ENCODE data around the gene DNLZ.
"Not testable (repeated sequence)": the region's sequence is repeated elsewhere in the genome, so short reads cannot be mapped to it uniquely, and the experiment has no call there.

Gene DNLZ

GRCh38 chr9:136326761-136327303, 36.7 kb downstream of the DNLZ start:
- H3K27ac Mint-ChIP-seq = no peak overlapping the region

DNA sequence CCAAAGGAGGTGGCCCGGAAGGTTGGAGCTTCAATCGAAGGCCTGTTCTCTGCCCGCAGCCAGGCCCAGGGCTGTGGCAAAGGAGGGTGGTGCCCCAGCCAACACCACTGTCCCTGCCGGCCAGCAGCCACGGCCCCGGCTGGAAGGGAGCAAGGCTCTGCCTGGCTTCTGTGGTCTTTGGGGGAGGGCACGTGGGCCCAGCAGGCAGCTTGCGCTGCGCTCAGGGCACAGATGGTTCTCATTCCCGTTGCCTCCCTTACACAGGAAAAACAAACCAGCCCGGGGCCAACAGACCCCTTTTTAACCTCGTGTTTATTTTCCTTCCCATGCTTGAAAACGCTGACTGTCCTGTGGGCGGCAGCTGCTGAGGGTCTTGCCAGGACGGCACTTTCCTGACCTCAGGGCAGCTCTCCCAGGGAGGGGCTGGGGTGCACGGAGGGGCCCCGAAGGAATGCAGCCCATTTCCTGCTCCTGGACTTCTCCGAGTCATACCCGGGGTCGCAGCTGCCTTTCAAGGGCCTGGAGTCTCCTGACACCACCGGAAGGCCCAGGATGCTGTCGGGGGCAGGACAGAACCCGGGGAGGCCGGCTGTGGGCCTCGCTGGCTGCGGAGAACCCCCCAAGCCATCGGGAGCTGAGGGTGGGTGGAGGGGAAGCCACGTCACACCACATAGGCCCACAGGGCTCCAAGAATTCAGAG, 37.3 kb downstream of the DNLZ start:
- H3K27ac Mint-ChIP-seq = no peak overlapping the region
- no peak for ATAC-seq (replicated peaks)
- H3K9me3 Mint-ChIP-seq = no peaks in the 10 kb centered on the region
- H3K27me3 Mint-ChIP-seq = peaks cover 7 to 20% of the 10 kb centered on the region in 2 donors
- no peak for DNase-seq
- H3K36me3 Mint-ChIP-seq = no peaks in the 10 kb centered on the region
- peak overlapping the region; percentile 71 to 75 for H3K4me3 Mint-ChIP-seq
- H3K4me1 Mint-ChIP-seq = peaks cover 7 to 35% of the 10 kb centered on the region in 2 donors

More at GRCh38 chr9:136326761-136327303, 36.7 kb downstream of the DNLZ start:
- Mint-ChIP-seq H3K4me1 (peaks cover 7 to 35% of the 10 kb centered on the region in 2 donors), H3K4me3 (peak overlapping the region; percentile 71 to 75), H3K27me3 (peaks cover 7 to 20% of the 10 kb centered on the region in 2 donors), H3K9me3 (no peaks in the 10 kb centered on the region), H3K36me3 (no peaks in the 10 kb centered on the region)
- DNase-seq (no peak), ATAC-seq (replicated peaks) (peak in 1 of 2 donors; percentile 1)

- Mint-ChIP-seq H3K9me3 (no peaks in the 10 kb centered on the region), H3K36me3 (no peaks in the 10 kb centered on the region), H3K4me3 (no peak overlapping the region), H3K4me1 (peaks cover 7 to 31% of the 10 kb centered on the region in 2 donors), H3K27ac (no peak overlapping the region), H3K27me3 (peaks cover 7 to 15% of the 10 kb centered on the region in 2 donors)
- ATAC-seq (replicated peaks) = no peak
- no peak for DNase-seq
Observed at GRCh38 chr9:136325358-136325757, 38.2 kb downstream of the DNLZ start.

DNA sequence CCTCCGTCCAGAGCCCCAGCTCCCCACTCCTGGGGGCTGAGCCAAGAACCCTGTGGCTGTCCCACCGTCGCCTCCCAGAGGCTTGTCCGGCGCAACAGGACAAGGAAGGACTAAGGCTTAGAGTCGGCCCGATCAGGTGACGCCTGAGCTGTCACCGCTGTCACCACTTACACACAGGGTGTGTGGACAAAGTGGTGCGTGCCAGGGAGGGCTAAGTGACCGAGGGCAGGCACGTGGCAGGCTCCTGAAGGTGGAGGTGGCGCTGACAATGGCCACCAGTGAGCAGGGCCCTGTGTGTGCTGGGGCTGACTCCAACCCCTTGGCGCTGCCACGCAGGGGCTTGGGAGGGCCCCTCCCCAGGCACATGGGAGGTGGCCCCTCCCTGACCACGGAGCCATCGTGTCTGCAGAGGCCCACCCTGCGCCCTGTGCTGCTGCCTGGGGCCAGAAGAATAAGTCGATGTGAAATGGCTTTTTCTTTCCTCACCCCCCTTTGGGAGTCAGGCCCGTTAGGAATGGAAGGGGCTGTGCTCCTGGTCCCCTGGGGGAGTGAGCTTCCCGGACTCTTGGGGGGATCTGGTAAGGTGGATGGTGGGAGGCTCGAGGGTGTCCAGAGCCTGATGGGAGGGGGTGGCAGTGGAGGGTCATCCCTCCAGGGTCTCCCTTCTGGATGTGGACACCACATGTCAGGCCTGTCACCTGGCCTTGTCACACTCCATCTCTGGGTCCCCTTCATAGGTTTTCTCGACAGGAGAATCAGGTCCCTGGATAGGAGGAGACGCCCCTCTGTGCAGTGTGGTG, 38.8 kb downstream of the DNLZ start:
- no peak overlapping the region for H3K4me3 Mint-ChIP-seq
- peaks cover 7 to 28% of the 10 kb centered on the region in 2 donors for H3K4me1 Mint-ChIP-seq
- H3K36me3 Mint-ChIP-seq = no peaks in the 10 kb centered on the region
- no peaks in the 10 kb centered on the region for H3K9me3 Mint-ChIP-seq
- no peak for ATAC-seq (replicated peaks)
- DNase-seq = no peak
- H3K27me3 Mint-ChIP-seq = peaks cover 7 to 11% of the 10 kb centered on the region in 2 donors
- H3K27ac Mint-ChIP-seq = no peak overlapping the region

DNA sequence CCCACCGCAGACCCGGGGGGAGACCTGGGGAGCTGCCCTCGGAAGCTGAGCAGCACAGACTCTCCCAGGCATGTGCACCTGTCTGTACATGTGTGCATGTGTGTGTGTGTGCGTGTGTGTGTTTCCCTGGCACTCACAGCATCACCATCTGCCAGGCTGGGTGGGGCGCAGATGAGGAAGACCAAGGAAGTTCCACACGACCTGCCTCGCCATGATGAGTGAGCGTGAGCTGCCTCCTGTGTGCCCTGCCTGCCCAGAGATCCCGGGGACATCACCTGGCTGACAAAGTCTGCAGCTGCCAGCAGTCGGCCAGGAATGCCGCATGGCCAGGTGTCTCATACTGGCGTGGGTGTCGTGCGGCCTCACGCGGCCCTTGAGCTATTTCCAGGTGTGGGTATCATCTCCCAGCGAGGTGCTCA, 40.2 kb downstream of the DNLZ start:
- no peak overlapping the region for H3K4me3 Mint-ChIP-seq

DNA sequence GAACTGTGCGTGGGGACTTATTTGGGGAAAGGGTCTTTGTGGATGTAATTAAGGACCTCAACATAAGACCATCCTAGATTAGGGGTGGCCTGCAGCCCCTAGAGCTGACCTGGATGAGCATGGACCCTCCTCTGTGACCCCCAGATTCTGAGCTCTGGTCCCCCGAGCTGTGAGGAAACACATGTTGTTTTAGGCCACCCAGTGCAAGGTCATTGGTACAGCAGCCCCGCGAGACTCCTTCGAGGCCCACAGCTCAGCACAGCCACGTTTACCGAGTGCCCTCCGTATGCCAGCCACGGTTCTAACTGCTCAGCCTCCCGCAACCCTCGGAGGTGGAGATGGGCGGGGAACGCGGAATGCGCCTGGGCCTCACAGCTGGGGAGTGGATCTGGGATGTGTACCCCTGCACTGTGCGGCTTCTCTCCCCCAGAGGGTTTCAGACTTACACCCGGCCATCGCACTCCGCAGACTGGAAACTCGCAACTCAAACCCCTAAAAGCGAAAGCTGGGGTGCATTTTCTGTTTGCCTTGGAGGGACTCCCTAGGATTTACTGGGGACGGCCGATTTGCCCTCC, 40.7 kb downstream of the DNLZ start:
- Mint-ChIP-seq H3K9me3 (no peaks in the 10 kb centered on the region), H3K27me3 (peaks cover 2 to 5% of the 10 kb centered on the region in 2 donors), H3K36me3 (no peaks in the 10 kb centered on the region), H3K27ac (no peak overlapping the region), H3K4me1 (peaks cover 9 to 22% of the 10 kb centered on the region in 2 donors), H3K4me3 (no peak overlapping the region)
- no peak for DNase-seq
- ATAC-seq (replicated peaks) = no peak

More for the DNA sequence above, 40.2 kb downstream of the DNLZ start:
- peaks cover 5 to 19% of the 10 kb centered on the region in 2 donors for H3K4me1 Mint-ChIP-seq
- peaks cover 0 to 3% of the 10 kb centered on the region in 2 donors for H3K27me3 Mint-ChIP-seq
- no peak for DNase-seq
- H3K36me3 Mint-ChIP-seq = no peaks in the 10 kb centered on the region
- no peak overlapping the region for H3K27ac Mint-ChIP-seq
- H3K9me3 Mint-ChIP-seq = no peaks in the 10 kb centered on the region
- no peak for ATAC-seq (replicated peaks)

DNA sequence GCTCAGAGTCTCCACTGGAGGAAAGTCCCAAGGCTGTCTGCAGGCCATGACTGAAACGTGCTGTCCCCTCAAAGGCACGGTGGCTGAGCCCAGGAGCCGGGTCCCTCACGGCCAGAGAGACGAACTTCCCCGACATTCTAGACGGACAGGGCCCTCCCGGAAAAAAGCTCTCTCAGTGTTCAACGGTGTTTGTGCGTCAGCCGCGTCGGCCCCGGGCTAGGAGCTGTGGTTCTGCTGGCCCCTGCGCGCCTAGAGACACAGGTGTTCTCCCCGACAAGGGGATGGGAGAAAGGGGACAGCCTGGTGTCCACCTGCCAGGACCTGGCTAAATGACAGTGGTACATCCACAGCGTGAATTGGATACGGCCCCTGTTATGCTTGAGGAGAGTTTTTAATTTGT, 42.0 kb downstream of the DNLZ start:
- Mint-ChIP-seq H3K4me1 (peaks cover 12 to 29% of the 10 kb centered on the region in 2 donors), H3K27me3 (peaks cover 11 to 12% of the 10 kb centered on the region in 2 donors), H3K27ac (no peak overlapping the region), H3K9me3 (peaks cover 0 to under 1% of the 10 kb centered on the region in 2 donors), H3K36me3 (peaks cover 0 to under 1% of the 10 kb centered on the region in 2 donors), H3K4me3 (no peak overlapping the region)
- ATAC-seq (replicated peaks) (no peak), DNase-seq (no peak)

DNA sequence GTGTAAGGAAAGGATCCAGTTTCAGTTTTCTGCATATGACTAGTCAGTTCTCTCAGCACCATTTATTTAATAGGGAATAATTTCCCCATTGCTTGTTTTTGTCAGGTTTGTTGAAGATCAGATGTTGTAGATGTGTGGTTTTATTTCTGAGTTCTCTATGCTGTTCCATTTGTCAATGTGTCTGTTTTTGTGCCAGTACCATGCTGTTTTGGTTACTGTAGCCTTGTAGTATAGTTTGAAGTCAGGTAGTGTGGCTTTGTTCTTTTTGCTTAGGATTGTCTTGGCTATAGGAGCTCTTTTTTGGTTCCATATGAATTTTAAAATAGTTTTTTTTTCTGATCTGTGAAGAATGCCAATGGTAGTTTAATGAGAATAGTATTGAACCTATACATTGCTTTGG, 42.6 kb downstream of the DNLZ start:
- not testable (repeated sequence) for H3K4me3 Mint-ChIP-seq; DNase-seq; ATAC-seq (replicated peaks); H3K9me3 Mint-ChIP-seq; H3K27ac Mint-ChIP-seq; H3K36me3 Mint-ChIP-seq
- Mint-ChIP-seq H3K4me1 (peaks cover 11 to 25% of the 10 kb centered on the region in 2 donors), H3K27me3 (peaks cover 17 to 18% of the 10 kb centered on the region in 2 donors)

GRCh38 chr9:136319955-136320354, 43.6 kb downstream of the DNLZ start:
- peaks cover 11 to 13% of the 10 kb centered on the region in 2 donors for H3K9me3 Mint-ChIP-seq
- peaks cover 11 to 25% of the 10 kb centered on the region in 2 donors for H3K4me1 Mint-ChIP-seq
- H3K4me3 Mint-ChIP-seq; DNase-seq; H3K27ac Mint-ChIP-seq; ATAC-seq (replicated peaks): not testable (repeated sequence)
- peaks cover 4 to 13% of the 10 kb centered on the region in 2 donors for H3K36me3 Mint-ChIP-seq
- H3K27me3 Mint-ChIP-seq = peaks cover 19 to 22% of the 10 kb centered on the region in 2 donors

DNA sequence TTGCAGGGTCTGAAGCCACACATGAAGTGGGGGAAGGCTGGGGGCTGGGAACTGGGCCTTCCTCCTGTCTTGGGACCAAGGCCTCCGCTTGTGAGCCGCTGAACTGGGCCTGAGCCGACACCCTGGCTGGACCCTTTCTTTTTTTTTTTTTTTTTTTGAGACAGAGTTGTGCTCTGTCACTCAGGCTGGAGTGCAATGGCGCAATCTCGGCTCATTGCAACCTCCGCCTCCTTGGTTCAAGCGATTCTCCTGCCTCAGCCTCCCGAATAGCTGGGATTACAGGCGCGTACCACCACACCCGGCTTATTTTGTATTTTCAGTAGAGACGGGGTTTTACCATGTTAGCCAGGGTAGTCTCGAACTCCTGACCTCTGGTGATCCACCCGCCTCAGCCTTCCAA, 44.3 kb downstream of the DNLZ start:
- Mint-ChIP-seq H3K4me1 (peaks cover 11 to 25% of the 10 kb centered on the region in 2 donors), H3K9me3 (peaks cover 17 to 20% of the 10 kb centered on the region in 2 donors)

GRCh38 chr9:136318776-136319241, 44.7 kb downstream of the DNLZ start:
- ATAC-seq (replicated peaks) = peak in 1 of 2 donors; percentile 20
- Mint-ChIP-seq H3K27me3 (peaks cover 19 to 22% of the 10 kb centered on the region in 2 donors), H3K4me3 (no peak overlapping the region), H3K27ac (no peak overlapping the region), H3K36me3 (peaks cover 4 to 17% of the 10 kb centered on the region in 2 donors), H3K9me3 (peaks cover 17 to 20% of the 10 kb centered on the region in 2 donors), H3K4me1 (peaks cover 11 to 23% of the 10 kb centered on the region in 2 donors)
- DNase-seq = no peak

More for the DNA sequence above, 44.3 kb downstream of the DNLZ start:
- not testable (repeated sequence) for H3K27ac Mint-ChIP-seq; ATAC-seq (replicated peaks); H3K4me3 Mint-ChIP-seq; DNase-seq
- peaks cover 4 to 17% of the 10 kb centered on the region in 2 donors for H3K36me3 Mint-ChIP-seq
- H3K27me3 Mint-ChIP-seq = peaks cover 19 to 22% of the 10 kb centered on the region in 2 donors

DNA sequence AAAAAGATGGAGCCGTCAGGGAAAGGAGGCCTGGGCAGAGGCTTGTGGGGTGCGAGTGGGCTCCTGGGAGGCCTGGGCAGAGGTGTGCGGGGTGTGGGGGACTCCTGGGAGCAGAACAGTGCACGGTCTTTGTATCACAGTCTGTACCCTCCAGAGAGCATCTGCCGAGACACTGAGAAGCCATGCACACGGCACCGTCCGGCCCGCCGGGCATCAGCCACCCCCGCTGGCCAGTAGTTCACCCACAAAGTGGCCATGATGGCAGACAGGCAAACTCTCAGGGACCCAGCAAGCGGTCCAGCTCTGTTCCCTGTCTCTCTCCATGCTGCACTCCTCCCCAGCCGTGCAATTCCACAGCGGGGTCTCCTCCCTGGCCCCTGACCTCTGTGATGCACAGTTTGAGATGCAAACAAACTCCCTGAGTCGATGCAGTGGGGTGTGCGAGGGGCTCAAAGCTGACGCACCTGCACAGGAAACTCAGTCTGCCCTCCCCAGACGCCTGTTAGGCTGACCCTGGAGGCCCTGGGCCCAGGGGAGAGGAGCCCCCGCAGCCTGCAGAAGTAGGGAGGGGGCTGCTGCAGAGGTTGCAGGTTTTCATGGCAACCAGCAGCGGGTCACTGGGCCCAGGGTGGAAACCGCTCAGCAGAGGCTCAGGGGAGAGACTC, 45.3 kb downstream of the DNLZ start:
- Mint-ChIP-seq H3K4me1 (peaks cover 11 to 17% of the 10 kb centered on the region in 2 donors), H3K9me3 (peaks cover 17 to 20% of the 10 kb centered on the region in 2 donors), H3K27ac (no peak overlapping the region), H3K4me3 (no peak overlapping the region), H3K27me3 (peaks cover 19 to 22% of the 10 kb centered on the region in 2 donors), H3K36me3 (peaks cover 4 to 17% of the 10 kb centered on the region in 2 donors)
- DNase-seq = no peak
- ATAC-seq (replicated peaks) = peak; percentile 21 to 42

GRCh38 chr9:136317695-136318094, 45.8 kb downstream of the DNLZ start:
- no peak overlapping the region for H3K27ac Mint-ChIP-seq
- H3K4me1 Mint-ChIP-seq = peaks cover 11 to 17% of the 10 kb centered on the region in 2 donors
- H3K4me3 Mint-ChIP-seq = no peak overlapping the region
- peaks cover 17 to 20% of the 10 kb centered on the region in 2 donors for H3K9me3 Mint-ChIP-seq
- H3K27me3 Mint-ChIP-seq = peaks cover 19 to 22% of the 10 kb centered on the region in 2 donors
- ATAC-seq (replicated peaks) = no peak
- peaks cover 4 to 17% of the 10 kb centered on the region in 2 donors for H3K36me3 Mint-ChIP-seq
- DNase-seq = no peak

Data from stimulated activated naive B cell treated with anti-CD40 and anti-IgM and Interleukin-4, amounts not matched to agents 10 μg/mL and 1 μg/mL and 100 μg/mL, for 72 hours (primary cell).